Fibroblast of lung (primary cell): ENCODE measurements around the gene LIMK2. TPM values are rescaled to one million over a fixed set of nuclear protein-coding genes. Genes with fewer than 3 reads are reported as not detected.
A peak's percentile ranks its signal among the peaks of the same experiment; 100 is the strongest.

ENCODE experiments used
- DNase-seq, 2 donors: peaks; one replicate each; pipeline versions ENCODE4 v3.0.0 to v3.0.0-alpha.2; 2010; ENCODE audit warnings: low read depth in 2 of 2
- H2AFZ ChIP-seq: 2 replicates; pipeline ENCODE4 v1.5.1; 2012; ENCODE audit warnings: low read length, control low read depth, inconsistent platforms
- H3K27ac ChIP-seq: 2 replicates; pipeline ENCODE4 v1.5.1; 2011; ENCODE audit warnings: low read length, control low read depth; ENCODE audit not compliant: insufficient read depth
- H3K27me3 ChIP-seq: 2 replicates; pipeline ENCODE4 v1.5.1; 2011; ENCODE audit warnings: mild to moderate bottlenecking, low read length; ENCODE audit not compliant: control insufficient read depth, insufficient read depth
- H3K36me3 ChIP-seq: 2 replicates; pipeline ENCODE4 v1.5.1; 2011; ENCODE audit warnings: low read length; ENCODE audit not compliant: control insufficient read depth, insufficient read depth
- H3K4me1 ChIP-seq: 2 replicates; pipeline ENCODE4 v1.5.1; 2011; ENCODE audit warnings: low read length; ENCODE audit not compliant: control insufficient read depth, insufficient read depth; ENCODE audit errors: extremely low read depth
- H3K4me2 ChIP-seq: 2 replicates; pipeline ENCODE4 v1.5.1; 2011; ENCODE audit warnings: low read length, control low read depth; ENCODE audit not compliant: insufficient read depth; ENCODE audit errors: extremely low read depth
- H3K4me3 ChIP-seq, 4 experiments: fragments of 200-600 bp in 1 of 4; sonication (generic) in 1 of 4; replicated peaks in 1 of 4; 2 replicates each; pipeline ENCODE4 v1.5.1; 2011 to 2016; ENCODE audit warnings: low read length in 4 of 4, low read depth in 3 of 4, mild to moderate bottlenecking in 3 of 4, control low read depth in 2 of 4, inconsistent platforms in 1 of 4, mixed read lengths in 1 of 4; ENCODE audit not compliant: insufficient read depth in 1 of 4; ENCODE audit errors: control extremely low read depth in 1 of 4
- H3K79me2 ChIP-seq: 2 replicates; pipeline ENCODE4 v1.5.1; 2012; ENCODE audit warnings: mild to moderate bottlenecking, low read length, inconsistent platforms; ENCODE audit not compliant: control insufficient read depth, insufficient read depth
- H3K9ac ChIP-seq: 2 replicates; pipeline ENCODE4 v1.5.1; 2011; ENCODE audit warnings: mild to moderate bottlenecking, low read length, control low read depth; ENCODE audit not compliant: insufficient read depth
- H3K9me3 ChIP-seq: 2 replicates; pipeline ENCODE4 v1.5.1; 2012; ENCODE audit warnings: low read depth, low read length; ENCODE audit not compliant: control insufficient read depth, insufficient read depth
- H4K20me1 ChIP-seq: 2 replicates; pipeline ENCODE4 v1.5.1; 2011; ENCODE audit warnings: low read length; ENCODE audit not compliant: control insufficient read depth, insufficient read depth; ENCODE audit errors: extremely low read depth
- CTCF ChIP-seq, 2 donors: IDR thresholded peaks in 1 of 2; conservative IDR thresholded peaks in 1 of 2; 1 replicate in 1 of 2; 2 replicates in 1 of 2; pipeline ENCODE4 v1.5.1; 2011 to 2012; ENCODE audit warnings: low read length in 2 of 2, control low read depth in 1 of 2, inconsistent platforms in 1 of 2, low read depth in 1 of 2, mild to moderate bottlenecking in 1 of 2
- EZH2 ChIP-seq: IDR thresholded peaks from 2 replicates; pipeline ENCODE4 v1.5.1; 2012; ENCODE audit warnings: low read length, control low read depth, mild to moderate bottlenecking; ENCODE audit errors: missing control alignments
- polyA plus RNA-seq, 2 donors: library from polyadenylated mRNA; depleted of rRNA in 1 of 2; stranded (reverse) in 1 of 2; unstranded in 1 of 2; fragments of >200 nt; gene quantifications; 2 replicates each; pipeline ENCODE4 v1.2.1, GENCODE V29; 2011 to 2012; ENCODE audit warnings: missing spikeins in 1 of 2
- total RNA-seq: library from RNA; depleted of rRNA; stranded (reverse); fragments of >200 nt; gene quantifications from 2 replicates; pipeline ENCODE4 v1.2.1, GENCODE V29; 2014

LIMK2 gene
- total and polyA plus RNA-seq, 2 donors (not counting 1 experiment from before 2014, with no cell fraction given), result 3.4 to 20.0 TPM

GRCh38 chr22:31241936-31242335, 29.8 kb downstream of the LIMK2 start:
- DNase-seq, result peak in 1 of 2 donors; percentile 93
- Histone ChIP-seq H3K9me3 (no peaks in the 10 kb centered on the region), H3K9ac (no peak overlapping the region), H3K36me3 (no peaks in the 10 kb centered on the region), H3K4me2 (no peak overlapping the region), H3K27me3 (no peaks in the 10 kb centered on the region), H3K27ac (no peak overlapping the region), H2AFZ (no peak overlapping the region), H3K79me2 (no peaks in the 10 kb centered on the region), H4K20me1 (peaks cover 2% of the 10 kb centered on the region), H3K4me1 (peaks cover 10% of the 10 kb centered on the region), H3K4me3 (no peak overlapping the region)
- TF ChIP-seq EZH2, result no peak
- peak in 1 of 2 donors; percentile 22 for TF ChIP-seq CTCF (conservative IDR thresholded peaks at IDR 0.05 in 1 of 2, IDR thresholded peaks at IDR 0.05 in 1 of 2; ENCODE audit: low read depth in 1 of 2, low read length in 2 of 2)

GRCh38 chr22:31243339-31244045, 31.4 kb downstream of the LIMK2 start:
- TF ChIP-seq EZH2, result no peak
- no peak for TF ChIP-seq CTCF (conservative IDR thresholded peaks at IDR 0.05 in 1 of 2, IDR thresholded peaks at IDR 0.05 in 1 of 2; ENCODE audit: low read depth in 1 of 2, low read length in 2 of 2)
- H3K4me3 ChIP-seq, result no peak overlapping the region
- DNase-seq, result peak in 1 of 2 donors; percentile 85
- no peaks in the 10 kb centered on the region for H3K9me3 ChIP-seq
- peaks cover 2% of the 10 kb centered on the region for H4K20me1 ChIP-seq
- H3K4me1 ChIP-seq, result peaks cover 14% of the 10 kb centered on the region
- no peak overlapping the region for H3K9ac ChIP-seq
- no peak overlapping the region for H3K4me2 ChIP-seq
- no peak overlapping the region for H3K27ac ChIP-seq
- no peaks in the 10 kb centered on the region for H3K36me3 ChIP-seq
- H3K79me2 ChIP-seq, result no peaks in the 10 kb centered on the region
- no peaks in the 10 kb centered on the region for H3K27me3 ChIP-seq
- no peak overlapping the region for H2AFZ ChIP-seq

GRCh38 chr22:31244046-31244942, 32.2 kb downstream of the LIMK2 start:
- H3K4me1 ChIP-seq, result peaks cover 19% of the 10 kb centered on the region

More at GRCh38 chr22:31244046-31244942, 32.2 kb downstream of the LIMK2 start:
- Histone ChIP-seq H2AFZ (no peak overlapping the region), H4K20me1 (peaks cover 2% of the 10 kb centered on the region), H3K4me3 (no peak overlapping the region), H3K9ac (no peak overlapping the region), H3K27me3 (no peaks in the 10 kb centered on the region), H3K36me3 (no peaks in the 10 kb centered on the region), H3K9me3 (no peaks in the 10 kb centered on the region), H3K79me2 (no peaks in the 10 kb centered on the region), H3K4me2 (no peak overlapping the region), H3K27ac (no peak overlapping the region)
- TF ChIP-seq EZH2 (no peak), CTCF (conservative IDR thresholded peaks at IDR 0.05 in 1 of 2, IDR thresholded peaks at IDR 0.05 in 1 of 2; ENCODE audit: low read depth in 1 of 2, low read length in 2 of 2) (no peak)
- DNase-seq, result peak; percentile 61 to 98
